ENCODE data around the gene PFKFB1.
"Not testable (repeated sequence)": the region's sequence is repeated elsewhere in the genome, so short reads cannot be mapped to it uniquely, and the experiment has no call there.

PFKFB1 gene

DNA sequence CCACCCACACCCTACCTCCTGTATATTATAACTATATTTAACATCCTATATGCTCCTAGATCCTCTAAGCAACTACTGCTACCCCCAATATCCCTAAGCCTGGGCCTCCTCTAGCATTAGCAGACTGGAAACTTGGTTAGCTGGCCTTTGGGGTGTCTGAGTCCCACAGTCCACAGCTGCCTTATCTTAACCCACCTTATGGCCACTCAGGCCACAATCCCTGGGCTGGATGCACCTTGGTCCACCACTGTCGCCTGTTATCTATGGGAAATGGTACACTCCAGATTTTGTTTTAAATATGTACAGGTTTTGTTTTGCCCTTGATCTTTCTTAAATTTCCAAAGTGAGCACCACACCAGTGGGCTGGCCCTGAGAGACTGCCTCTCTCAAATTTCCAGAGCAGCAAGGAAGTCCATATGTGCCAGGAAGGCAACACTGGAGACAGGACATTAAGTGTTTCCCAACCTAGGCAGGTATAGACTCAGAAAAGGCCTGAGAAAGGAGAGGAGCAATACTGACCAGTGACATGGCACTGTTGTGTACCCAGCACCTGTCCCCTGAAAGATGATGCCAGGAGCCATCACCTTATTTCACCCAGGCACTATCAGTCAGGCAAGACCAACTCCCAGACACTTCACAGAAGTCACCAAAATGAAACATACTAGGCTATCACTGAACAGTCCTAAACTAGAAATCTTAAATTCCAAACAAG, 921 bp downstream of the PFKFB1 start:
- DNase-seq (ENCODE audit: low read depth): no peak

DNA sequence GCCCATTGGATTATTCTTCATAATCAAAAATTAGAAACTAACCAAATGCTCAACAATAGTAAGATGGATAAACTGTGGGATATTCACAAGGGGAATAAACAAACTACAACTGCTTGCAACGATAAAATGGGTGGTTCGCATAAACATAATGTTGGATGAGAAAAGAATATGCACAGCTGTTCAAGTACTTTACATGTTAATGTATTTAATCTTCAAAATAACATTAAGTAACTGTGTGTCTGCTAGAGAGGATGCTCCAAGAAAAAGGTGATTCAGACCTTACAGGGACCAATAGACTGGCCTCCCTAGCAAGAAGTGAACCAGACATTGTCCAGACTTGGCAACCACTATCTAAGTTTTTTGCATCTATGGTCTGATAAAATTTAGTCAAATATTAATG, 2.3 kb downstream of the PFKFB1 start:
- DNase-seq (ENCODE audit: low read depth): no peak

DNA sequence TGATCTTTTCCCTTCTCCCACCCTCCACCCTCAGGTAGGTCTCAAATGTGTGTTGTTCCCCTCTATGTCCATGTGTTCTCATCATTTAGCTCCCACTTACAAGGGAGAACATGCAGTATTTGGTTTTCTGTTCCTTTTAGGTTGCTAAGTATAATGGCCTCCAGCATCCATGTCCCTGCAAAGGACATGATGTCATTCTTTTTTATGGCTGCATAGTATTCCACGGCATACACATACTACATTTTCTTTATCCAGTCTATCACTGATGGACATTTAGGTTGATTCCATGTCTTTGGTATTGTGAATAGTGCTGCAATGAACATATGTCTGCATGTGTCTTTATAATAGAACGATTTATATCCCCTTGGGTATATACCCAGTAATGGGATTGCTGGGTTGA, 10.7 kb downstream of the PFKFB1 start:
- DNase-seq (ENCODE audit: low read depth): not testable (repeated sequence)

- DNase-seq (ENCODE audit: low read depth): no peak
Observed at GRCh38 chrX:54980334-54980733, 13.7 kb downstream of the PFKFB1 start.

GRCh38 chrX:54979432-54979831, 14.6 kb downstream of the PFKFB1 start:
- no peak for DNase-seq (ENCODE audit: low read depth)

- peak; percentile 48 for DNase-seq (ENCODE audit: low read depth)
Observed at GRCh38 chrX:54978448-54978847, 15.5 kb downstream of the PFKFB1 start.

GRCh38 chrX:54977387-54977786, 16.6 kb downstream of the PFKFB1 start:
- DNase-seq (ENCODE audit: low read depth): no peak

DNA sequence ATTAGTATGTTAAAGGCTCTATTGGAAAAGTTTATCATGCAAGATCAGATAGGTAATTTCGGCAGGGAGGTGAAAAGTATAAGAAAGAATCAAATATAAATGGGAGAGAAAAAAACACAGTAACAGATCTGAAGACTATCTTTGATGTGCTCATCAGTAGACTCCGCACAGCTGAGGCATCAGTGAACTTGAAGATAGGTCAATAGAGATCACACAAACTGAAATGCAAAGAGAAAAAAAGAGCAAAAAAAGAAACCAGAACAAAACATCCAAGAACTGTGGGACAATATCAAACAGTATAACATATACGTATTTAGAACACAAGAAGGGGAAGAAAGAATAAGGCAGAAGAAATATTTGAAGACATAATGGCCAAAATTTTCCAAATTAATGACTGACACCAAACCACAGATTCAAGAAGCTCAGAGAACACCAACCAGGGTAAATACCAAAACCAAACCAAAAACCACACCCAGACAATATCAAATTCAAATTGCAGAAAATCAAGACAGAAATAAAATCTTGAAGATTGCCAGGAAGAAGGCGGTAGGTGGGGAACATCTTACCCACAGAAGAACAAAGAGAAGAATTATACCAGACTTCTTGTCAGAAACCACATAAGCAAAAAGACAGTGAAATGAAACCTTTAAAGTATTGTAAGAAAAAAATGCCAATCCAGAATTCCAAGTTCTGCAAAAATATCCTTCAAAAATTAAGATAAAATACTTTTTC, 29.1 kb downstream of the PFKFB1 start:
- DNase-seq (ENCODE audit: low read depth): no peak

- no peak for DNase-seq (ENCODE audit: low read depth)
Observed at GRCh38 chrX:54961750-54962149, 32.2 kb downstream of the PFKFB1 start.

DNA sequence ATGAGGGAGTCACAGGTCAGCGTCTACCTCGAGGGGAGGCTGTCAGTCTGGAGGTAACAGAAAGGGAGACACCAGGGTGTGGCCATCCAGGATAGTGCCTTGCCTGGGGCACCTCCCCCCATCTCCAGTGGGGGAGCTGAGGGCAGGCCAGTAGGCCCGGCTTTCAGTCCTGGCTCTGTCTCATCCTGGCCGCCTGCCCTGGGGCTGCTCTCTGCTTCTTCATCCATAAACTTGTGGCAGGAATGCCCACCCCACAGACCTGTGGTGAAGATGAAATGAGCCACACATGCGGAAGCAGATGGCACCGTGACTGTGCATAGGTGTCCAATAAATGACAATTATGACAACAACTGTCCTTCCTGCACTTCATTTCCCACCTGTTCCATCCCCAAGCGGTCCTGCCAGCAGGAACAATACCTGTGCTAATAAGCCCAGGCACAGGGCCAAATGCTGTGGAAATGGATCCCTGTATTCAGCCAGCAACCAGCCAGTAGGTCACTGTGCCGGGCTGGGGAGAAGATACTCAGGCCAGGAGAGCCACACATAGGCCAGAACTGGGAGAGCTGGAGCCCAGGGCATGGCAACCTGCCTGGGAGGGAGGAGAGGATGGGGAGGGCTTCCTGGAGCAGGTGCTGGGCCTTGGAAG, 43.1 kb downstream of the PFKFB1 start:
- DNase-seq (ENCODE audit: low read depth): no peak

DNA sequence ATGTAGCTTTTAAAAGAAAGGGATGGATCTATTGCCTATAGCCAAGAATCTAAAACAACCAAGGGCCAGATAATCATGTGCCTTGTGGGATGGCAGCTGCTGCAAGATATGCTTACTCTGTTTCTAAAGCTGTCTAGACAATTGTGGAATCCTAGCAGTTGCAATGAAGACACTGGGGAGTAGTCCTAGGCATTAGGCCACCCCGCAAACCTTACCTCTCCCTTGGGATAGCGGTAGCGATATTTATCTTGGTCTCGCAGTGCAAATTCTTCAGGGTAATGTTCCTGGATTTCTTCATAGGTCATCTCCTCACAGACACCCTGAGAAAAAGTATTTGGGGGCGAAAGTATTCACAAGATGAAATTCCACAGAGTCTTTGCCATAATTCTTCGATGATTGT, 48.8 kb downstream of the PFKFB1 start:
- DNase-seq (ENCODE audit: low read depth): no peak

DNA sequence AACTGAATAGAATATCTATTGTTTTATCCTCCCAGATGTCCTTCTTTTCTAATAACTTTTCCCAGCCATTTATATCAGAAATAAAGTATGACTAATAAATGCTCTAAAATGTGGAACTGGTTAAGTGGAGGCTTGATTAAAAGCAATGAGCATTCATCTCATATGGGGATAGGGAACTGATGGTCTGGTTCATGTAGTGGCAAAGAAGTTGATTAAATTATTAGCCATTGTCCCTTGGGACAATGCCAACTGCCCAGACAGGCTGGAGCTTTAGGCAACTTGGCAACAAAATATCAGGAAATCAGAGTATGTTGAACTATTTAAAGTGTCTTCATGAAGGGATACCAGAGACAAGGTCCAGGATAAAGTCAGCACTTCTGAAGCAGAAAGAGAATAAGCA, 49.2 kb downstream of the PFKFB1 start:
- no peak for DNase-seq (ENCODE audit: low read depth)

- no peak for DNase-seq (ENCODE audit: low read depth)
Observed at GRCh38 chrX:54937416-54937815, 56.6 kb downstream of the PFKFB1 start.

GRCh38 chrX:54935306-54935705, 58.7 kb downstream of the PFKFB1 start:
- DNase-seq (ENCODE audit: low read depth): no peak

- no peak for DNase-seq (ENCODE audit: low read depth)
Observed at GRCh38 chrX:54934890-54935289, 59.1 kb downstream of the PFKFB1 start.

GRCh38 chrX:54934058-54934457, 59.9 kb downstream of the PFKFB1 start:
- DNase-seq (ENCODE audit: low read depth): no peak

- DNase-seq (ENCODE audit: low read depth): no peak
Observed at GRCh38 chrX:54933150-54933826, 60.7 kb downstream of the PFKFB1 start.

GRCh38 chrX:54931107-54931506, 62.9 kb downstream of the PFKFB1 start:
- DNase-seq (ENCODE audit: low read depth): no peak

GRCh38 chrX:54930291-54931049, 63.5 kb downstream of the PFKFB1 start:
- no peak for DNase-seq (ENCODE audit: low read depth)

- no peak for DNase-seq (ENCODE audit: low read depth)
Observed at GRCh38 chrX:54928876-54929275, 65.1 kb downstream of the PFKFB1 start.

DNA sequence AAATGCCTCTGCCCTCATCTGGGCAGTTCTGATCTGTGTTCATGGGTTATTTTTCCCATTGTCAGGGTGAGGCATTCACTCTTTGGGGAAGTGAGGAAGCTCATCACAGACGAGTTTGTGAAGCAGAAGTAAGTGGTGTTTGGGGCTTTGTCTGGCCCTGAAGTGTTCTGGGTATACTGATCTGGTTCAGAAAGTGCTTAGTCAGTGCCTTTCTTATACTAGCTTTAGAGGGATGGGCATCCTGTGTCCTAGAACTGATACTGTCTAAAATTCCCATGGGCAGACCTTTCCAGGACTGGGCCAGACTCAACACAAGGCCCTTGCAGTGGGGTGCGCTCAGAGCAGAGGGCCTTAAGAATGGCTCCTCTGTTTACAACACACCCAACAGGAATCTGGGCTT, 67.0 kb downstream of the PFKFB1 start:
- no peak for DNase-seq (ENCODE audit: low read depth)

- no peak for DNase-seq (ENCODE audit: low read depth)
Observed at GRCh38 chrX:54923376-54923775, 70.6 kb downstream of the PFKFB1 start.

All from ELR (cell line).